Measurements from ENCODE around the gene BTBD16.

DNA sequence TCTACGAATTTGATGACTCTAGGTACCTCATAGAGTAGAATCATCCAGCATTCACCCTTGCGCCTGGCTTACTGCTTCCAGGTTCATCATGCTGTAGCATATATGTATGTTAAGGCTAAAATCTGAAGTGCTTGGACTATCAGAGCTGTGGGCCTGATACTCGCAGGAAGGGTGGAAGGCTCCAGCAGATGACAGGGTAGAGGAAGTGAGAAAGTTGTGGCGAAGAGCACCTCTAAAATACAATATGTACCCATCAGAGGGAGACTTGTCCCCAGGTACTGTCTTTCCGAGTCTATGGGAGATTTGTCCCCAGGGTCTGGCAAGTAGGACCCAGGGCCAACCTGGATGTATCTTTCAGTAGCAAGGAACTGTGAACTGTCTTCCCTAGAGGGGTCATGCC is 55.3 kb downstream of the BTBD16 start:
- TF ChIP-seq, protein P1, sequence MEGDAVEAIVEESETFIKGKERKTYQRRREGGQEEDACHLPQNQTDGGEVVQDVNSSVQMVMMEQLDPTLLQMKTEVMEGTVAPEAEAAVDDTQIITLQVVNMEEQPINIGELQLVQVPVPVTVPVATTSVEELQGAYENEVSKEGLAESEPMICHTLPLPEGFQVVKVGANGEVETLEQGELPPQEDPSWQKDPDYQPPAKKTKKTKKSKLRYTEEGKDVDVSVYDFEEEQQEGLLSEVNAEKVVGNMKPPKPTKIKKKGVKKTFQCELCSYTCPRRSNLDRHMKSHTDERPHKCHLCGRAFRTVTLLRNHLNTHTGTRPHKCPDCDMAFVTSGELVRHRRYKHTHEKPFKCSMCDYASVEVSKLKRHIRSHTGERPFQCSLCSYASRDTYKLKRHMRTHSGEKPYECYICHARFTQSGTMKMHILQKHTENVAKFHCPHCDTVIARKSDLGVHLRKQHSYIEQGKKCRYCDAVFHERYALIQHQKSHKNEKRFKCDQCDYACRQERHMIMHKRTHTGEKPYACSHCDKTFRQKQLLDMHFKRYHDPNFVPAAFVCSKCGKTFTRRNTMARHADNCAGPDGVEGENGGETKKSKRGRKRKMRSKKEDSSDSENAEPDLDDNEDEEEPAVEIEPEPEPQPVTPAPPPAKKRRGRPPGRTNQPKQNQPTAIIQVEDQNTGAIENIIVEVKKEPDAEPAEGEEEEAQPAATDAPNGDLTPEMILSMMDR (IDR thresholded peaks at IDR 0.05) = no peak
- no peak for TF ChIP-seq POLR2A (IDR thresholded peaks at IDR 0.05)
- TF ChIP-seq EP300 (IDR thresholded peaks at IDR 0.05) = no peak

Data from ovary (tissue), 3 donors.